ENCODE data around the gene CD151. TPM values are rescaled to one million over a fixed set of nuclear protein-coding genes. Genes with fewer than 3 reads are reported as not detected.

CD151 gene
- total RNA-seq, 1 donor from 2014 or later = 120 TPM

- ATAC-seq (no peak), DNase-seq (ENCODE audit: low spot score) (no peak)
These were observed 22.6 kb downstream of the CD151 start for GRCh38 chr11:855330-855674.

- DNase-seq (ENCODE audit: low spot score) (no peak), ATAC-seq (no peak)
These were observed 23.0 kb downstream of the CD151 start for GRCh38 chr11:855796-856195.

GRCh38 chr11:856397-856796 is 23.6 kb downstream of the CD151 start:
- no peak for ATAC-seq
- no peak for DNase-seq (ENCODE audit: low spot score)

GRCh38 chr11:858053-858761 is 25.5 kb downstream of the CD151 start:
- ATAC-seq (no peak), DNase-seq (ENCODE audit: low spot score) (no peak)

- DNase-seq (ENCODE audit: low spot score) = no peak
- no peak for ATAC-seq
These were observed 26.1 kb downstream of the CD151 start for GRCh38 chr11:858762-859339.

GRCh38 chr11:859394-860131 is 26.8 kb downstream of the CD151 start:
- DNase-seq (ENCODE audit: low spot score) (peak; percentile 63), ATAC-seq (peak; percentile 23)

- DNase-seq (ENCODE audit: low spot score) (no peak), ATAC-seq (peak; percentile 2)
These were observed 27.7 kb downstream of the CD151 start for GRCh38 chr11:860234-861104.

GRCh38 chr11:861105-861479 is 28.3 kb downstream of the CD151 start:
- ATAC-seq = no peak

GRCh38 chr11:862081-862661 is 29.4 kb downstream of the CD151 start:
- DNase-seq (ENCODE audit: low spot score) (peak; percentile 60), ATAC-seq (peak; percentile 0)

More at GRCh38 chr11:861105-861479, 28.3 kb downstream of the CD151 start:
- no peak for DNase-seq (ENCODE audit: low spot score)

- DNase-seq (ENCODE audit: low spot score) (no peak), ATAC-seq (no peak)
These were observed 29.9 kb downstream of the CD151 start for GRCh38 chr11:862696-863022.

GRCh38 chr11:863023-863909 is 30.5 kb downstream of the CD151 start:
- peak; percentile 1 for ATAC-seq
- DNase-seq (ENCODE audit: low spot score) = no peak

- no peak for DNase-seq (ENCODE audit: low spot score)
- ATAC-seq = peak; percentile 7
These were observed 31.4 kb downstream of the CD151 start for GRCh38 chr11:863910-864827.

GRCh38 chr11:864898-865297 is 32.1 kb downstream of the CD151 start:
- ATAC-seq (no peak), DNase-seq (ENCODE audit: low spot score) (no peak)

GRCh38 chr11:865462-866430 is 33.0 kb downstream of the CD151 start:
- ATAC-seq = peak; percentile 0
- DNase-seq (ENCODE audit: low spot score) = no peak

GRCh38 chr11:866481-866880 is 33.7 kb downstream of the CD151 start:
- ATAC-seq (peak; percentile 1), DNase-seq (ENCODE audit: low spot score) (no peak)

- ATAC-seq (no peak), DNase-seq (ENCODE audit: low spot score) (no peak)
These were observed 35.2 kb downstream of the CD151 start for GRCh38 chr11:867856-868358.

- ATAC-seq (no peak), DNase-seq (ENCODE audit: low spot score) (no peak)
These were observed 35.6 kb downstream of the CD151 start for GRCh38 chr11:868394-868793.

- ATAC-seq (no peak), DNase-seq (ENCODE audit: low spot score) (no peak)
These were observed 36.0 kb downstream of the CD151 start for GRCh38 chr11:868802-869201.
